ENCODE data around the gene CHCHD10.

- TF ChIP-seq CTCF (IDR thresholded peaks at IDR 0.05) (no peak), SMC3 (IDR thresholded peaks at IDR 0.05) (no peak), RNF2 (IDR thresholded peaks at IDR 0.05; ENCODE audit: borderline replicate concordance, low read depth) (no peak), ELK1 (IDR thresholded peaks at IDR 0.05; ENCODE audit: low read depth, low read length) (no peak), CHD2 (IDR thresholded peaks at IDR 0.05; ENCODE audit: low read length, partially characterized antibody) (no peak), HDAC2 (IDR thresholded peaks at IDR 0.05) (no peak), POLR2A (IDR thresholded peaks at IDR 0.05; ENCODE audit: low read length) (no peak), NFE2L2 (conservative IDR thresholded peaks at IDR 0.05; ENCODE audit: low read length) (no peak)
These were observed 15.0 kb downstream of the CHCHD10 start for GRCh38 chr22:23752750-23753149.
